ENCODE measurements around the gene GPALPP1.
"Not testable (repeated sequence)": the region's sequence is repeated elsewhere in the genome, so short reads cannot be mapped to it uniquely, and the experiment has no call there.

The GPALPP1 gene

DNA sequence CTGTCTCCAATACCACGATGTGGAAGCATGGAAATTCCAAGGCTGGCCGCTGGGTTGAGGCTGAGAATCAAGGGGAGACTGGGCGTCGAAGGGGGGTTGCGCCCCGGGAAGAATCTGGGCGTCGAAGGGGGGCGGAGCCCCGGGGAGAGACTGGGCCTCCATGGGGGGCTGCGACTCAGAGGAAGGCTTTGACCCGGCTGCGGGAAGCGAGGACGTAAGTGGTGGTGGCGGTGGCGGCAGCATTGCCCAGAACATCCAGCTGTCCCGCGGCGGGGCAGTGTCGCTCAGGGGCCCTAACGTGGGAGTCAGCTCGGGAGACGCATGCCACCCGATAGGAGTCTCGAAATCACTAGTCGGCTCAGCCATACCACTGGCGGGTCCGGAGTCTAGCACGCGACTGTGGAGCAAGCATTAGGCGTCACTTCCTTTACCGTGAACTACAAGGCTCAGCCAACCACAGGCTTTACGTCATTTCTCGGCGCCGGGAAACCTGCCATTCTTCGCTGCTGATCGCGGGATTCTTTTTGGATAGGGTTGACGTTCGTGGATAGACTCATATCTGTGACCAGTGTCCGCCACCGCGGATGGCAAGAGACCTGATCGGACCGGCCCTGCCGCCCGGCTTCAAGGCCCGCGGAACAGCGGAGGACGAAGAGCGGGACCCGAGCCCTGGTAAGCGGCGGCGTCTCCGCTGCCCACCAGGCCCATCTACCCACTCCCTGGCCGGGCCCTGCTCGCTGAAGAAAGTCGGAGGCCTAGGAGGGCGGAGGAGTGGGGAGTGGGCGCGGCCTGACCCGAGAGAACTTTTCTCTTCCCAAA lies at the start of gene GPALPP1, which contains the start of gene NUFIP1:
TSS of gene GPALPP1 (plus strand) at position 468 of the 819 bp plus-strand sequence. CDS start at position 585, 117 bp downstream.
TSS of gene NUFIP1 (minus strand) at position 401 of the 819 bp plus-strand sequence. CDS start at position 366, 35 bp downstream.
- DNase-seq = peak; percentile 90

GRCh38 chr13:44943411-44943810 lies 45.9 kb upstream of the GPALPP1 start:
- DNase-seq = not testable (repeated sequence)

GRCh38 chr13:44951184-44951583 lies 38.2 kb upstream of the GPALPP1 start:
- DNase-seq = no peak

- no peak for DNase-seq
Measured at GRCh38 chr13:44952671-44953070, 36.7 kb upstream of the GPALPP1 start.

DNA sequence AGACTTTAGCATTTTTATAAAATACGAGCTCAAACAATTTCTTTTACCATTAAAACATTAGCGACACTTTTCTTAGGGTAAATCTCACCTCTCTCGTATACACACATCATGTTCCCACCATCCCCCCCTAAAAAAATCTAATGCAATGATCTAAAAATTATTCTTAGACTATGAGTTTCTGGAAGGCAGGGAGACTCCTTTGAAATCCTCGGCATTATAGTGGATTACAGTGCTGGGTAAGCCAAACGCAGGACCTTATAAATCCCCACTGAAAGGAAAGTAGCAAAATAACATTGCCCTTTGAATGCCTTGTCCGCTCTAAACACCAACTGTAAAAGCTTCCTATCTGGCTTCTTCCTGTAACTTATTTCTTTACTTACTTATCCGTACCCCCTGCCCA lies 35.1 kb upstream of the GPALPP1 start:
- DNase-seq = no peak

- DNase-seq = no peak
Measured at GRCh38 chr13:44955406-44955805, 33.9 kb upstream of the GPALPP1 start.

DNA sequence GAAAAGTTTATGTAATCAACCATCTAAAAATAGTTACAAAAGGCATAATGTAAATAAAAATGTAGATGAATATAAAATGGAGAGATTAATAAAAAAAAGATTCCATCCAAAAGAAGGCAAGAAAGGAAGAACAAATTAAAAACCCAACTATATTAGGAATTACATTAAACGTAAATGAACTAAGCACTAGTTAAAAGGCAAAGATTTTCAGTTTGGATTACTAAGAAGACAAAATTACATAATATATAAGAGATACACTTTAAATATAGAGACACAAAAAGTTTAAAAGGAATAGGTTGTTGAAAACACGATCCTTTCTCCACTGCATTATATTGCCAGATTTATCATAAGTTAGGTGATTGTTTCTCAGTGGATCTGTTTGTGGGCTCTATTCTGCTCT lies 27.3 kb upstream of the GPALPP1 start:
- no peak for DNase-seq

DNA sequence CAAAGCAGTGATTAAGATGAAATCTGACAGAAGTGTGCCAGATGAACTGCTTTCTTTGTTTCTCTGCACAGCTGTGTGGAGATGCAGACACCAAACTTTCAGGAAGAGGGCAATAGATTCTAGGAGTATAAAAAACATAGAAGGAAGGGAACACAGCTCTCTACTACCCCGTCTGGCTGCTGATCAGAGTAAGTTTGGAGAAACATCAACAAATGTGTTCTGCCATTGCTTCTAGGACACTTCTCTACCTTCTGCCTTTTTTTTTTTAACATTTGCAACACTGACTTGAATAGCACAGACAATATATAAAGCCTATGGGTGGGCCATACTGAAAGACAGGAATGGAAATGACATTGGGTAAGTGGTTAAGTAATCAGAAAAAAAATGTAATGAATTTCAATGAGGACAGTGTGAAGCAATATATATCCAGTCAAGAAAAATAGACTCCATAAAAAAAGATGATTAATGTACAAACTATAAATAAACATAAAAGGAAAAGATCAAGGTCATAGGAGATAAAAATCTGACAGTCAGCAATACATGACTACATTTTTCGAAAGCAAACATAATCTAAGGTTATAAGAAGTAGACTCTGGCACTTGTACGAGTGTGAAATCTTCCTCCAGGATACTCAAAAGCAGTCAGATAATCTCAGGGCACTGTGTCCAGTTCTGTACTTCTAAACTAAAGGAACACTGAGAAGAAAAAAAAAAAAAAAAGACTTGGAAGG lies 21.5 kb upstream of the GPALPP1 start:
- no peak for DNase-seq

DNA sequence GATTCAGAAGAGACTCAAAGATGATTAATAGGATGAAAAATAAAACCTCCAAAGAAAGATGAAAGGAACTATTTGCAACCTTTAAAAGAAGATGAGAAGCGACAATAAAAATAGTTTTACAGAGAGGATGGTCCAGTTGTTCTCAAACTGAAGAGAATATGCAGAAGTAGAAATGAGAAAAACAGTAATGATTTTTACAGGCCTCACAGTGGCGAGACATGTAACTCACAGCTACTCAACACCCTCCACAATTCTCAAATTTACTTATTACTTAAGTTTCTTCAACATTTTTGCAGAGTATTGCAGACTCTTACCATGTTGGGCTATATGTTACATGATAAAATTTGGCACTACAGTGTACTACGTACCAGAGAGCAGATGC lies 20.9 kb upstream of the GPALPP1 start:
- no peak for DNase-seq

GRCh38 chr13:44969551-44970484 lies 19.5 kb upstream of the GPALPP1 start:
- DNase-seq = no peak

GRCh38 chr13:44971656-44972595 lies 17.4 kb upstream of the GPALPP1 start:
- DNase-seq = no peak

GRCh38 chr13:44972956-44973581 lies 16.3 kb upstream of the GPALPP1 start:
- no peak for DNase-seq

- DNase-seq = no peak
Measured at GRCh38 chr13:44974056-44974793, 15.1 kb upstream of the GPALPP1 start.

DNA sequence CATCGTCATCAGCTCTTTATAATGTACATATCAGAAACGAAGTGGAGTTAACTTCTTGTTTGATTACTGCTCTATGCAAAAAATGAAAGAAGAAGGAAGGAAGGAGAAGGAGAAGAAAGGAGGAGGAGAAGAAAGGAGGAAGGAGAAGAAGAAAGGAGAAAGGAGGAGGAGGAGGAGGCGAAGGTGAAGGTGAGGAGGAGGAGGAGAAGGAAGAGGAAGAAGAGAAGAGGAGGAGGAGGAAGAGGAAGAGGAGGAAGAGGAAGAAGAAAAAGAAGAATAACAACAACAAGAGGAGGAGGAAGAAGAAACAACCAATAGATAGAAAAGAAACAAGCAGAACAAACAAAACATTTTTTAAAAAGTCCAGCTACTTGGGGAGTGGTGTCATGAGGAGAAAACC lies 13.1 kb upstream of the GPALPP1 start:
- no peak for DNase-seq

- DNase-seq = no peak
Measured at GRCh38 chr13:44976949-44977583, 12.3 kb upstream of the GPALPP1 start.

- DNase-seq = no peak
Measured at GRCh38 chr13:44978328-44978727, 11.0 kb upstream of the GPALPP1 start.

GRCh38 chr13:44989941-44990340 lies 603 bp downstream of the GPALPP1 start:
- DNase-seq = no peak

DNA sequence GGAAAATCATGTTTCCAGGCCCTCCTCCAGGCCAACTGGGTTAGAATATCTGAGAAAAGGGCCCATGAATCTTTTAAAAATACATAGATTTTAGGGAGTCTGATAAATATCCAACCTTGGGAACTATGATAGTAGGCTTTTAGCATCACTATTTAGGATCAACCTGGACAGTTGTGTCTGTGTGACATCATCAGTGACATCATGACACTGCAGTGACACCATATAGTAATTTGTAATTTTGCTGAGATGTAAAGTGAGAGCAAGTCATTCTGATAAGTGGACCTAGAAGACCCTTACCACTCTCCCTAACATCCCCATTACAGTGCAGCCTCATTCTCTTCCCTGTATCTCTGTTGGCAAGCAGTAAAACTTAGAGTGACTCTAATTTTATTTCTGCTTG lies 14.1 kb downstream of the GPALPP1 start:
- DNase-seq = no peak

GRCh38 chr13:45004096-45004495 lies 14.8 kb downstream of the GPALPP1 start:
- DNase-seq = no peak

DNA sequence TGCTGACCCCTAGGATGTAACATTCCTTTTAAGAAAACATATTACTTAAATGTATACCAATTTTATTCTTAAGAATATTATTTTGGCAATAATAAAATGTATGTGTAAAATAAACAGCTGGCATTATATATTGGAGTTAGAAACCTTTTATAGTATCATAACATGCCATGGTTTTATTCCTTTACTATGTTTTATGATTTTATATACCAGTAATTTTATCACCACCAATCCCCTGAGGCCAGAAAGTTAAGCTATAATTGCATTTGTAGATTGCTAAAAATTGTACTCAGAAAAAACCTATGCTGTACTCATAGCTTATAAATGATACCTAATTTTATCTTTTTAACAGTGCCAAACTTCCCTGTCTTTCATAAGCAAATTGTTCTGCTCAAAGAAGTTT lies 17.9 kb downstream of the GPALPP1 start:
- DNase-seq = no peak
